GM10847 (cell line): ENCODE measurements around the gene SUSD2.

Experiments
- POLR2A ChIP-seq: IDR thresholded peaks from 2 replicates; pipeline ENCODE4 v1.6.1; 2011; ENCODE audit not compliant: insufficient read length; ENCODE audit errors: extremely low read depth

The SUSD2 gene

DNA sequence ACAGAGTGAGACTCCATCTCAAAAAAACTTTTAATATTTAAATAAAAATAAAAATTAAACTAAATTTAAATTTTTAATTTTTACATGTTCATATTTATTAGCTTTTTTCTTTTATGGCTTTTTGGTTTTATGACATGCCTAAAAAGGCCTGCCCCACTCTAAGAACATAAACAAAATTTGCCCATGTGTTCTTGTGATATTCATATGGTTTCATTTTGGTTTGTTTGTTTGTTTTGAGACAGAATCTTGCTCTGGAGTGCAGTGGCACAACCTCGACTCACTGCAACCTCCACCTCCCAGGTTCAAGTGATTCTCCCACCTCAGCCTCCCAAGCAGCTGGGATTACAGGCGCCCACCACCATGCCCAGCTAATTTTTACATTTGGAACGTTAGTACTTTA, 27.7 kb downstream of the SUSD2 start:
- TF ChIP-seq POLR2A: no peak

DNA sequence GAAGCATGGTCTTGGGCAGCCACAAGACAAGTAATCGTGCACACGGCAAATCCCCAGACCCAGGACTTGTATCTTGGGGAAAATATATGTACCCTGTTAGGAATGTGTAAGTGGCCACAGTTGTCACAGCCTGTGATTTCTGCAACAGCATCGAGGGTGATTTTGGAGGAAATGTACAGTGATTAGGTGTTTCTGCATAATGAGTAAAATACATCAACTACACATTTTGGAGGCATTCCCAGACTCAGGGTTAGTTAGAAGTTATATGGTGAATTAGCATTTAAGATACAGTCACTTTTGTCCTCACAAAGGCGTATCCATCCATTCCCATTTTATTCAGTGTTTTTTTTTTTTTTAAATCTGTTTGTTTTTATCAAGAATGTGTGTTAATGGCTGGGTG, 28.4 kb downstream of the SUSD2 start:
- TF ChIP-seq POLR2A: no peak

DNA sequence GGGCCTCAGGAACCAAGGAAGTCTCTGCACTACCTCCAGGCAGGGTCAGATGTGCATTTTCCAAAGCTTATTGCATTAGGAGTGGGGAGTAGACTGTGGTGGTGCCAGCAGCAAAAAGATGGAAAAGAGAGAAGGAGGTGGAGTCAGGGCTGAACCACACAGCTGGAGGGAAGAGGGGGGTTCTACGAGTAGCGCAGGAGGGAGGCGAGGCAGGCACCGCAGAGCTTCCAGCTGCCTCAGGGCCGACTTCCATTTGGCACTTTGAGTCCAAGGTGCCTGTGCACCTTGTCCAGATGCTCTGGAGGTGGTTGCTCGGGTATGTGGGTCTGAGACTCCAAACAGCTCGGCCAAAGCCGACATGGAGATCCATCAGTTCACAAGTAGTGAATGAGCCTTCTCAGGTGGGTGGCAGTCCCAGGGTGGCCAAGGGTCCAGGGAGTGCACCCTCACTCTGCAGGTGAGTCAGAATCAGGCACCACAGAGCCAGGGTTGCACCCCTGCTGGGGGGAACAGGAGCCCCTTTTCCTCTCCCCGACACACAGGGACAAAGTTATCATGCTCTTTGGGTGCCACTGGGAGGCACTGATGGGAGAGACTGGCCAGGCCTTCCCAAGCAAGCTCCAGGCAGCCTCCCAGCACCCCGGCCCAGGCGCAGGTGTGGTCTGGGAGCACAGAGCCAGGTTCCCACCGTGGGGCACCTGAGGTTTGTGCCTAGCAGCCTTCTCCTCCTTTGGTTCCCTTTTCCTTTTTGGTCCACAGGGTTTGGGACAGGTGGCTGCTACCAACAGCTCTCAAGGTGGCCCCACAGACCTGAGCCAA, 33.4 kb downstream of the SUSD2 start:
- TF ChIP-seq POLR2A: no peak

DNA sequence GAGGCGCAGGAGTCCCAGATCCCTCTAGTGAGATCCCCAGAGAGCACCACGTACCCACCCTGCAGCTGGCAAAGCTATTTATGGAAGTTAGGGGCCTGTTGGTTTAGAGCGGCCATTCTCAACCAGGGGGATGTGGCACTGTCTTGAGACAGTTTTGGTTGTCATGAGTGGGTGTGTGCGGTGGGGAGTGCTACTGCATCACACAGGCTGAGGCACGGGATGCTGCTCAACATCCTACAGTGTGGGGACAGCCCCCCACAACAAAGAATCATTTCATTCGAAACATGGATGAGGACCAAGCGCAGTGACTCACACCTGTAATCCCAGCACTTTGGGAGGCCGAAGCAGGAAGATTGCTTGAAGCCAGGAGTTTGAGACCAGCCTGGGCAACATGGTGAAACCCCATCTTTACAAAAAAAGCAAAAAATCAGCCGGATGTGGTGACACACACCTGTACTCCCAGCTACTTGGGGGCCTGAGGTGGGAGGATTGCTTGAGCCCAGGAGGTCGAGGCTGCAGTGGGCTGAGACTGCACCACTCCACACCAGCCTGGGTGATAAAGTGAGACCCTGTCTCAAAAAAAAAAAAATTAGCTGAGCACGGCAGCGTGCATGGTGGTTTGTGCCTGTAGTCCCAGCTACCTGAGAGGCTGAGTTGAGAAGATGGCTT, 35.4 kb downstream of the SUSD2 start:
- TF ChIP-seq POLR2A: no peak

DNA sequence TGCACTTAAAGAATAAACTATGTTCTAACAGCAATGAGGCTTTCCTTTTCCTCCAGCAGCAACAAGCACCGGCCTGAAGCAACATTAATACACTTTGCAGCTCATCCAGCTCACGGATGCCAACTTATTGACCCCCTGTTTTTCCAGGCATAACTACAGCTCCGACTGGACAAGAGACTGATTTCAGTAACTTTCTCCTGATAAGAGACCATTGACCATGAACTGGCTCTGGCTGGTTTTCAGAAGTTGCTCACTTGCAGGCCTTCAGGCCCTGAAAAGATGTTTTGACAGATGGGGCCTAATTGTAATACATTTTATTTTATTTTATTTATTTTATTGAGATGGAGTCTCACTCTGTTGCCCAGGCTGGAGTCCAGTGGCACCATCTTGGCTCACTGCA, 36.1 kb downstream of the SUSD2 start:
- TF ChIP-seq POLR2A: no peak

DNA sequence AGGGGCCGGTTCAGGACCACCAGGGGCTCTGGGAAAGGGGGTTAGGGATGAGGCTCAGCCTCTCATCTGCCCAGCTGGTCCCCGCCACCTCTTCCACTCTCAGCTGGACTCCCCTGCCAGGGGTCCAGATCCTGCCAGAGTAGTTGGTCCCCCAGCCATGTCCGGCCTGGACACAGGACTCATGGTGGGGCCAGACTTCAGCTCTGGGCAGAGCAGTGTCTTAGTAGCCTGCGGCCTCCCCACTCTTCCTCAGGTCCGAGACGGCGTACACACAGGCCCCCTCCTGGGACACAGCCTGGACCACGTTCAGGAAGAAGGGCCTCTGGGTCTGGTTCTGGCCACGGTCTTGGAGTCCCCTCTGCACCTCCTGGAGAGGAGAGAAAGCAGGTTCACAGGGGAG, 38.5 kb downstream of the SUSD2 start:
- TF ChIP-seq POLR2A: no peak

DNA sequence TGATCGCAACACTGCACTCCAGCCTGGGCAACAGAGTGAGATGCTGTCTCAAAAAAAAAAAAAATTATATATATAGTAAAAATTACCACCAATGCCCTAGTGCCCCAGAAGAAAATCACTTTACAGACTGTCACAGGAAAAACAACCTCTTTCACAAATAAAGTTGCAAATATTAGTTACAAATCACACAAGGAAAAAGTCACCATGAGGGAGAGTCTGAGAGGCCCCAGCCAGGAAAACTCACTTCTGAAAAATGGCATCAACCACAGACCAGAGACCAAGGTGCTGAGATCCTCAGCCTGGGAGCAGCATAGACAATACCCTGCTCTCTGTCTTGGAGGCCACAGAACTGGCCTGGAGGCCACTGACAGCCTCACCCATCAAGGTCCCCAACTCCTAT, 43.2 kb downstream of the SUSD2 start:
- TF ChIP-seq POLR2A: no peak

DNA sequence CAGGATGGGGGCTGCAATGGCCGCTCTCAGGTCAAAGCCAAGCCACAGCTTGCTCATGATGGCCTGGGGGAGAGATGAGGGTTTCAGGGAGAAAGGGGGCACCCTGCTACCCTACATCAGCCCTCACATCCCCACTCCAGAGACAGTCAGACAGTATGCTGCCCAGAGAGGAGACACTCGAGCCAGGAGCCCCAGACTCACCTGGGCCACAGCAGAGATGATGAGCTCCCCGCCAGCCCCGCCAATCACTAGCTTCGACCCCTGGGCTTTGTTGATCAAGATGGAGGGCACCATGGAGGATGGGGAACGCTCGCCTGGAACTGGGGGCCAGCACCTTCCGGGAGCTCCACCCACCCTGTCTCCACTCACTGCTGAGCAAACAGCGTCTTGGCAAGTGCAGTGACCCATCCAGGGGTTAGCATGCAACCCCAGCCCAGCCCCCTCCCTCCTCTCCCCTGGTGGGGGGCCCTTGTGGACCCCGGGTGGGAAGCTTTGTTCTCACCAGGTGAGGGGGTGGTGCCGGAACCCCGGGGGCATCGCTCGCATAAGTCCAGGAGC, 43.8 kb downstream of the SUSD2 start:
- TF ChIP-seq POLR2A: no peak

DNA sequence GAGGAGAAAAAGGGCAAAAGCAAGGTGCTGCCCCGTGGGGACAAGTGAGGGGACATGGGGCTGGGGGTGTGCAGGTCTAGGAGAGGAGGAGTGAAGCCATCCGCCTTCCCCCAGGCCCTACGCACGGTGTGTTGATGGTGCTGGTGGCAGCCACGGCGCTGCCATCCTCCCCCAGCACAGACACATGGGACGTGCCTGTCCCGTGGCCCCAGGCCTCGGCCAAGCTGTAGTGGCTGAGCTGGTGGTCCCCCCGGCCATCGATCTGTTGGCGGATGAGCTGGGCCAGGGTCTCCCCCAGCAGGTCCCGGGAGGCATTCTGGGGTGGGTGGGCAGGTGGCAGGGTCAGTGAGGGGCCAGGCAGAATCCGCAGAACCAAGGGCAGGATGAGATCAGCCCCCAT, 44.7 kb downstream of the SUSD2 start:
- TF ChIP-seq POLR2A: no peak

DNA sequence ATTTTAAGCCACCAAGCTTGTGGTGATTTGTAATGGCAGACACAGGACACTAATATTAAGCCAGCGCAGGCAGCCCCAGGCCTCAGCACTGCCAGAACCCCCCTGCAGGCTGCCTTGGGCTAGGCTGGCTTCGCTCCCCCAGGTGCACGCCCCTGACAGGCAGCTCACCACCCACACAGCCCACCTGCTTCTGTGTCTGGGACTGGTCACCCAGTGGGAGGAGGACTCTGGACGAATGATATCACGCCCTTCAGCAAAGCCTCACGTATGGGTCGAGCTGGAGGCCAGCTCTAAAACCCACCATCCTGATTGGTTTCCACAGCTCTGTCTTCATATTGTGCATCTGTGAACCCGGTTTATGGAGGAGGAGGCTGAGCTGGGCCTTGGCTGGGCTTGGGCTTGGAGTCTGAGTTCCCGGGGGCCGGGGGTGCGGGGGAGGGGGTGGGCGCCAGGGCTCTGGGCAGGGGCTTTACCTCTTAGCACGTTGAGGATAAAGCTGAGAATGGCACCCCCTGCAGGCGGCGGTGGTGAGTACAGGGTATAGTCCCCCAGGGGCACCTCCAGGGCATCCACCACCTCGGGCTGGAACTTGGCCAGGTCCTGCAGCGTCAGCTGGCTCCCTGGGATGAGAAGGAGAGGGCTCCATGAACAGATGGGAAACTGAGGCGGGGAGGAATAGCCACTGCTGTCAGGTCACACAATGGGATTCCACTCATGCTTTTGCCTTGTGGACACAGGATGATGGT, 49.8 kb downstream of the SUSD2 start:
- no peak for TF ChIP-seq POLR2A

DNA sequence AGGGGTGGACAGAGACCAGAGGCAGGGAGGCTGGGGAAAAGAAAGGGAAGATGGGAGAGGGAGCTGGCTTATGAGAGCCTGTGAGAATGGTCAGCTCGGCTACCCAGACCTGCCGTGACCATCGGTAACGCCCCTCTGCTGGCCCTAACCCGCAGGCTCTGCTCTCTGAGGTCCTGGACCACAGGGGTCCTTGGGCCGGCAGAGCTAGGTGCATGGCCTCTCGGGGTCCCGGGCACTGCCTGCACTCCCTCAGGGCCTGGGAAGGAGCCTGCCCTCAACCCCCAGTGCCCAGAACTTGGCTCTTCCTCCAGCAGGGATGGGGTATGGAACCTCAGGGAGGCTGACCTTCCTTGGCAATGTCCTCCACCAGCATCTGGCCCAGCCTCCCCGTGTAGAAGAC, 50.4 kb downstream of the SUSD2 start:
- no peak for TF ChIP-seq POLR2A

DNA sequence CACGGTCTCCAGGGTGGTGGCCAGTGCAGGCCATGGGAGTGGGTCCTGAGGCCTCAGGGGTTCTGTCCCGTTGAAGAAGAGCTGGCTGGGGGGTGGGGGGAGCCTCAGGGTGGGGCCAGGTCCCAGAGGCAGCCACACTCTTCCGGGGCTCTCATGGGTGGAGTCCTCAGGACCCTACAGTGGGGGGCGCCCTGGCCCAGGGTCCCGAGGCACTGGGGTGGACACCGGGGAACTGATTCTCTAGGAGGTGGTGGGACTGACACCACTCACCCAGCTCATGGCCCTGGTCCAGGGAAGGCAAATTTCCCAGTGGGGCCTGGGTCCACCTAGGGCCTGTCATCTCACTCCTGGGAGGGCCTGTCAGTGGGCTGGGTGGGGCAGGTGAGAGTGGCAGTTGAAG, 50.8 kb downstream of the SUSD2 start:
- no peak for TF ChIP-seq POLR2A

DNA sequence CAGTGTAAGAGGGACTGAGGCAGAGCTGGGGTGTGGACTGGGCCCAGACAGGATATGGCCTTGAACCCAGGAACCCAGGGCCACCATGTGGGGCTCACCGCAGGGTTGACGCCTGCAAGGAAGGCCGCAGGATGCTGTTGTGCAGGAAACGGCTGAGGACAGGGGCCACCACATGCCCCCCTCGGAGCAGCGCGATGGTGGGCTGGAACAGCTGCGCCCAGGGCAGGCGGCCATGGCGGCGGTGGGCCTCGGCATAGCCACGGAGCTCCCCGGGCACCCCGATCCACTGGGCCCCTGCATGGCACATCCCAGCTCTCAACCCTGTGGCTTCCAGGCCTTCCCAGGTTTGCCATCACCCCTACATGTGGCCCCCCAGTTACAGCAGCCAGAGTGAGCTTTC, 51.4 kb downstream of the SUSD2 start:
- TF ChIP-seq POLR2A: no peak

DNA sequence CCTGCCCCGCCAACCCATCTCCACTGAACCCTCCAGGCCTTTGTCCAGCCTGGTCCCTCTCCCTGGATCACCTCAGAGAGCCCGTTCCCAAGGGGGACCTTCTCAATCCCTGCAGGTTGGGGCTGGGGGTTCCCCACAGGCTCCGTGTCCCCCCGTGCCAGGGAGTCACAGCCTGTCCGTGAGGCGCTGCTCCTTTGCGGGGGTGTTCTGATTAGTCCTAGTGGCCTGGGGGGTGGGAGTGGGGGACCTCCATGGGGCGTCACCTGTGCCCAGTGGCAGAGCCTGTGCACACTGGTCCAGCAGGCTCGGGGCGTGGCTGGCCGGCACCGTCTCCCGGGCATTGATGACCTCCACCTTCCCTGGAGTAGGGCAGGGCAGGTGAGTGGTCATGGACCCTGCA, 51.9 kb downstream of the SUSD2 start:
- no peak for TF ChIP-seq POLR2A

DNA sequence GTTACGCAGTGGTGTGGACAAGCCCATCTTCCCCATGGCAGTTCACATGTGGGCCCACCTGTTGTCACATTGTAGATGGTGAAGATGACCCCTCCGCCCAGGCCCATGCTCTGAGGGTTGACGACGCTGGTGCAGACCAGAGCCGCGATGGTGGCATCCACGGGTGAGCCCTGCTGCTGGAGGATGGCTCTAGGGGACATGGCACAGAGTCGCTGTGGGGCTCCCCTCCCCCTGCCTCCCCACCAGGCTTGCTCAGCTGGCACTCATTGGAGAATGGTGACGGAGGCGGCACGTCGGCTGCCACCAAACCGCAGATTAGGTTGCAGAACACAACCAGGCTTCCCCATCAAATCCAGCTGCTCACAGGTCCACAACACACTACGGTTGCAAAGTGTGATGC, 52.5 kb downstream of the SUSD2 start:
- TF ChIP-seq POLR2A: no peak

DNA sequence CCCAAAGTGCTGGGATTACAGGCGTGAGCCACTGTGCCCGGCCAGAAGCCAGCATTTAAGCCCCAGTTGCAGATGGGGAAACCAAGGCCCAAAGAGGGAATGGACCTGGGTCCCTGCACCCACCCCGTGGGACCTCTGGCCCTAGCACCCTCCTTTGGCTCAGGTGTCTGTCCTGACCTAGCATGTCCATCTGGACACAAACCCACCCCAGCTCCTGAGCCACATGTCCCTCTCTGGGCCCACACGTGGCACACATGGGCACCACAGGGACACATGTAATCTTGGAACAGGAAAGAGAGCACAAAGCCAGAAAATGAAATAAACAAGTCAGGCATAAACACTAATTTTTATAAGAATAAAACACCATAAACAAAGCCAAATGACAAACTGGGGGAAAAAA, 54.0 kb downstream of the SUSD2 start:
- TF ChIP-seq POLR2A: no peak

DNA sequence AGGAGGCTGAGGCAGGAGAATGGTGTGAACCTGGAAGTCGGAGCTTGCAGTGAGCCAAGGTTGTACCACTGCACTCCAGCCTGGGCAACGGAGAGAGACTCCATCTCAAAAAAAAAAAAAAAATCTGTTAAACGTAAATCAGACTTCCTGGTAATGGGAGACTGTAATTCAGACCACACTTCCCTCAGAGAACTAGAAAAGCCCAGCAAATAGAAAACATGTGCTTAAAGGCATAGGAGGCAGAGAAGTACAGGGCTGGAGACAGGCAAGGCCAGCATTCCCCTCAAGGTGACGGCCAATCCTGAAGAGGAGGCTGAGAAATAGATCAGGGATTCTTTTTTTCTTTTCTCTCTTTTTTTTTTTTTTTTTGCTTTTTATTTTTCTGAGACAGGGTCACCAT, 55.4 kb downstream of the SUSD2 start:
- no peak for TF ChIP-seq POLR2A
